Testis (tissue), 3 donors: ENCODE data around the gene SLC25A26. TPM values are rescaled to one million over a fixed set of nuclear protein-coding genes. Genes with fewer than 3 reads are reported as not detected.
"Not testable (repeated sequence)": the region's sequence is repeated elsewhere in the genome, so short reads cannot be mapped to it uniquely, and the experiment has no call there.

ENCODE experiments used
- DNase-seq: peaks from one replicate; pipeline ENCODE4 v3.0.0-alpha.2; 2019
- H3K27ac ChIP-seq, 2 donors: fragments of 200-600 bp; sonication (generic); one replicate each; pipeline ENCODE4 v1.5.1; 2019
- H3K27me3 ChIP-seq: fragments of 200-600 bp; sonication (generic); one replicate; pipeline ENCODE4 v1.5.1; 2019
- H3K36me3 ChIP-seq: fragments of 200-600 bp; sonication (generic); one replicate; pipeline ENCODE4 v1.5.1; 2017; ENCODE audit warnings: low read depth; ENCODE audit errors: missing control alignments
- H3K4me1 ChIP-seq: fragments of 200-600 bp; sonication (generic); one replicate; pipeline ENCODE4 v1.5.1; 2019
- H3K4me3 ChIP-seq, 2 donors: fragments of 200-600 bp; sonication (generic); one replicate each; pipeline ENCODE4 v1.5.1; 2017 to 2019
- H3K9me3 ChIP-seq: fragments of 200-600 bp; sonication (generic); one replicate; pipeline ENCODE4 v1.5.1; 2017
- CTCF ChIP-seq, 3 experiments: fragments of 450-650 bp in 2 of 3; fragments of 200-600 bp in 1 of 3; sonication (generic) in 1 of 3; IDR thresholded peaks; one replicate each; pipeline ENCODE4 v1.5.1; 2016 to 2019; ENCODE audit warnings: antibody characterized with exemption in 3 of 3, mild to moderate bottlenecking in 2 of 3, moderate library complexity in 1 of 3
- POLR2A ChIP-seq: fragments of 450-650 bp; IDR thresholded peaks from one replicate; pipeline ENCODE4 v1.6.1; 2017; ENCODE audit warnings: antibody characterized with exemption, mild to moderate bottlenecking, moderate library complexity
- WGBS, 2 donors: methylation state at CpG; one replicate each; pipeline ENCODE4 v1.1.5; 2018; 5-methylcytosine and 5-hydroxymethylcytosine counted together
- intact Hi-C: fragments of 100-400 bp; cut with DNase I; formaldehyde crosslinking; loops from one replicate; pipeline ENCODE4 v1.15.1; 2023; ENCODE audit warnings: low total_unique reads
- polyA plus RNA-seq: library from polyadenylated mRNA; stranded (reverse); fragments of 350-450 nt; fragmentation: Illumina TruSeq; extraction: RNeasy Lipid Tissue Mini Kit (QIAGEN cat#74804); gene quantifications from one replicate; pipeline ENCODE4 v1.2.3, GENCODE V29; 2014; ENCODE audit warnings: low read depth, low replicate concordance; ENCODE audit not compliant: insufficient read depth
- total RNA-seq, 2 donors: library from RNA; depleted of rRNA; stranded (reverse); fragments of >200 nt; gene quantifications; one replicate each; pipeline ENCODE4 v1.2.3, GENCODE V29; 2016

Gene SLC25A26
- total and polyA plus RNA-seq, 3 donors from 2014 or later, result 29.7 to 30.5 (median 30.0) TPM

GRCh38 chr3:66415867-66416428 is 195.1 kb downstream of the SLC25A26 start:
- Histone ChIP-seq H3K4me3 (no peak overlapping the region), H3K36me3 (no peaks in the 10 kb centered on the region), H3K27me3 (no peaks in the 10 kb centered on the region), H3K27ac (peak overlapping the region; percentile 48 to 63), H3K4me1 (peaks cover 32% of the 10 kb centered on the region), H3K9me3 (no peaks in the 10 kb centered on the region)
- DNase-seq, result no peak
- 33 to 44% methylated on average over 5 of the region's 5 CpGs for WGBS, 2 donors
- TF ChIP-seq POLR2A, result no peak
- TF ChIP-seq CTCF (IDR thresholded peaks at IDR 0.05), result no peak
- intact Hi-C loops, result loop anchor here (10.0 kb wide), 1 partner anchor 79 kb away; no protein-coding TSS in a partner anchor

- H3K27ac ChIP-seq, result peak overlapping the region; percentile 48 to 63
- intact Hi-C loops, result loop anchor here (10.0 kb wide), 1 partner anchor 78 kb away; no protein-coding TSS in a partner anchor
- no peaks in the 10 kb centered on the region for H3K27me3 ChIP-seq
- peak; percentile 38 for DNase-seq
- TF ChIP-seq POLR2A, result no peak
- TF ChIP-seq CTCF (IDR thresholded peaks at IDR 0.05), result no peak
- H3K36me3 ChIP-seq, result no peaks in the 10 kb centered on the region
- WGBS, 2 donors, result 59 to 66% methylated on average over 12 to 14 of the region's 14 CpGs
- no peaks in the 10 kb centered on the region for H3K9me3 ChIP-seq
- peaks cover 28% of the 10 kb centered on the region for H3K4me1 ChIP-seq
- no peak overlapping the region for H3K4me3 ChIP-seq
Measured at GRCh38 chr3:66416556-66417304, 195.9 kb downstream of the SLC25A26 start.

- intact Hi-C loops, result loop anchor here (10.0 kb wide), 1 partner anchor 76 kb away; no protein-coding TSS in a partner anchor
- TF ChIP-seq POLR2A (no peak), CTCF (IDR thresholded peaks at IDR 0.05) (no peak)
- no peaks in the 10 kb centered on the region for H3K9me3 ChIP-seq
- WGBS, 2 donors, result 70 to 73% methylated on average over 12 of the region's 12 CpGs
- DNase-seq, result no peak
- H3K4me3 ChIP-seq, result no peak overlapping the region
- H3K36me3 ChIP-seq, result no peaks in the 10 kb centered on the region
- no peaks in the 10 kb centered on the region for H3K27me3 ChIP-seq
- H3K4me1 ChIP-seq, result peaks cover 28% of the 10 kb centered on the region
- H3K27ac ChIP-seq, result peak overlapping the region in 1 of 2 donors; percentile 36
Measured at GRCh38 chr3:66418475-66418931, 197.7 kb downstream of the SLC25A26 start.

GRCh38 chr3:66419036-66419435 is 198.2 kb downstream of the SLC25A26 start:
- intact Hi-C loops, result loop anchor here (10.0 kb wide), 1 partner anchor 76 kb away; no protein-coding TSS in a partner anchor
- TF ChIP-seq CTCF (IDR thresholded peaks at IDR 0.05) (no peak), POLR2A (no peak)
- H3K9me3 ChIP-seq, result no peaks in the 10 kb centered on the region
- DNase-seq, result no peak
- no peak overlapping the region for H3K4me3 ChIP-seq
- WGBS, 2 donors, result 66 to 76% methylated on average over 14 of the region's 14 CpGs
- H3K27me3 ChIP-seq, result no peaks in the 10 kb centered on the region
- H3K4me1 ChIP-seq, result peaks cover 28% of the 10 kb centered on the region
- no peaks in the 10 kb centered on the region for H3K36me3 ChIP-seq
- H3K27ac ChIP-seq, result no peak overlapping the region

GRCh38 chr3:66421144-66421543 is 200.3 kb downstream of the SLC25A26 start:
- DNase-seq, H3K4me3 ChIP-seq, H3K27me3 ChIP-seq, intact Hi-C loops, H3K36me3 ChIP-seq, H3K27ac ChIP-seq, H3K9me3 ChIP-seq: not testable (repeated sequence)
- peaks cover 31% of the 10 kb centered on the region for H3K4me1 ChIP-seq
- WGBS, 2 donors, result 96 to 100% methylated on average over 3 of the region's 3 CpGs

- H3K36me3 ChIP-seq, H3K27me3 ChIP-seq, H3K9me3 ChIP-seq, intact Hi-C loops, DNase-seq, H3K4me3 ChIP-seq, H3K27ac ChIP-seq: not testable (repeated sequence)
- H3K4me1 ChIP-seq, result peaks cover 24% of the 10 kb centered on the region
- WGBS, 2 donors, result 94 to 100% methylated on average over 1 to 3 of the region's 3 CpGs
Measured at GRCh38 chr3:66421893-66422292, 201.1 kb downstream of the SLC25A26 start.
